Activated CD4-positive, alpha-beta T cell treated with anti-CD3 and anti-CD28 coated beads, Interleukin-2, amount 50 U/mL, for 16 hours (primary cell): ENCODE measurements around the gene PRKCE.

Experiments used
- DNase-seq: peaks from one replicate; pipeline ENCODE4 v3.0.0-alpha.2; 2020

PRKCE gene

GRCh38 chr2:45786030-45786835 is 134.8 kb downstream of the PRKCE start:
- no peak for DNase-seq

DNA sequence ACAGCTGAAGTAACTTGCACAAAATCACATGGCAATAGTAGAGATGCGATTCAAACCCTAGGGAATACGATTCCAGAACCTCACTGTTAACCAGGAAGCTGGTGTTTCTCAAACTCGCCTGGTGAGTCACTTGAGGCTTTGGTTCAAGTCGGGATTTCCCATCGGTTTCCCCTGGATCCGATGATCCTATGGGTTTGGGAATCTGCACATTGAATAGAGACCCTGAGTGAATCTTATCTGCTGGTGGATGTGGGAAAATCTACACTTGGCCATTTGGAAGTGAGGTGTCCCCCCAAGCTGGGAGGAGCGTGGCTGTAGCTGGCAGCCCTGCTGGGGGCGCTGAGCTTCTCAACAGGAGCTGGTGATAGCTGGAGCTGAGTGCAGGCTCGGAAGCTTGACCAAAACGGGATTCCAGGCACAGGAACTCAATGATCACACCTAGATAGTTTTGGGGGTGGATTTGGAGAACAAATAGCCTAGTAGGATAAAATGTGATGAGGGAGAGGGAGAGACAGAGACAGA is 135.4 kb downstream of the PRKCE start:
- no peak for DNase-seq

DNA sequence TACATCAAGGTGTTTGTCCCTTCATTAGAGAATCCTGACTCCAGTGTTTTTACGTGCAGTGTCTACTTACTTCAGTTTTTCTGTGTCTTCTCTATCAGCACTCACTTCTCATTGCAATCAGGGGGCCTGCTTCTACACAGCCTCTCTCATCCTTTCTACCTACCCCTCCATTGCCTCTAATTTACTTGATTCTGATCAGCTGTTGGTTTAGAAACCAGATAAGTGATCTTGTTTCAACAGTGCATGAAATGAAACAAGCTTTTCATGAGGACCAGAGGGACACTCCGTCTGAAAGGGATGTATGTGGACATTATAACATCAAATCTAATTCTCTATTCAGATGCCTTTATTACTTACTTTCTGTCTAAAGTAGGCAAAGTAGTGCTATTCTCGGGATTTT is 136.9 kb downstream of the PRKCE start:
- DNase-seq = no peak

- no peak for DNase-seq
Measured at GRCh38 chr2:45789317-45789716, 137.8 kb downstream of the PRKCE start.

DNA sequence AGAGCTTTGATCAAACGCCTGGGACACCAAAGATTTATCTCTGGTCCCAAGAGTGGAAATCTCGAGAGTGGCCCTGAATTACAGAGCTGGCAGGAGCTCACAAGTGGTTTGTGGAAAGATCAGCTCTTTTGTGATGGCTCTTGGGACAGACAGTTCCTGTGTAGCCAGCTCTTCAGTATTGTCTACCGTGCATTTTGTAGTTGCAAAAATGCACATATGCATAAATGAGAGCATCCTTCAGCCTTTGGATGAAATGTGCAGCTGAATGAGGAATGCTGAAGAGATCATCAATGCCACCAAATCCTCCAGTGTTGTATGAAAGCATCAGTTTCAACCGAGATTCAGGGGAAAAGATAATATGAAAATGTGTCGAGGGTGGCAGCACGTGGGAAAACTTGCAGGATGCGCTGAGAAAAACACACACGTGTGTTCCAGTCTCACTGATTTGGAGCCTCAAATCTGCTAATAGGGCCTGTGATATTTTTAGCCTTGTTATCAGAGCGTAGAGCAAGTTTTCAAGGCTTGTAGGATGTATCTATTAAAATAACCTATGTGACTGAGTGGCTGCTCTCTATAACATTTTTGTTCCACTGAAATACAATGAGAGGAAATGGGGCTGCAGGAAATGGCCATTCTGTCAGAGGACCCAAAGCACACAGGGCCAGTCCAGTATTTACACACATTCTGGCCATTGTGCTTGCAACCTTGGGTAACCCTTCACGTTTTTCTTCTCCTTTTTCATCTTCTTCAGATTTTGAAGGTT is 138.7 kb downstream of the PRKCE start:
- DNase-seq = no peak

- DNase-seq = no peak
Measured at GRCh38 chr2:45793305-45793962, 142.0 kb downstream of the PRKCE start.

- DNase-seq = no peak
Measured at GRCh38 chr2:45794134-45794617, 142.7 kb downstream of the PRKCE start.

DNA sequence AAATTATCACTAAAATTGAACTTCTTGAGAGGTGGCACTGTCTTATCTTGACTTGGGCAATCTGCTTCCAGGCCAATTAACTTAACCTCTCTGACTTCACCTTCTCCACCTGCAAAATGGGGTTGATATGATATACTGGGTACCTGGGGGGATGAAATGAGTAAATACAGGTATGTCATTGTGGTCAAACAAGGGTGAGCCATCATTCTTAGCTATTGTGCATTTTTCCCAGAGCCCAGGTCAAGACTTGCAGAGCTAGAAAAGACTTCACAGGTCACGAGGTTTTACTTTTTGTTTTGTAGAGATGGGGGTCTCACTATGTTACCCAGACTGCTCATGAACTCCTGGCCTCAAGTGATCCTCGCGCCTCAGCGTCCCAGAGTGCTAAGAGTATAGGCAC is 145.0 kb downstream of the PRKCE start:
- DNase-seq = no peak

GRCh38 chr2:45797451-45798230 is 146.2 kb downstream of the PRKCE start:
- DNase-seq = no peak

DNA sequence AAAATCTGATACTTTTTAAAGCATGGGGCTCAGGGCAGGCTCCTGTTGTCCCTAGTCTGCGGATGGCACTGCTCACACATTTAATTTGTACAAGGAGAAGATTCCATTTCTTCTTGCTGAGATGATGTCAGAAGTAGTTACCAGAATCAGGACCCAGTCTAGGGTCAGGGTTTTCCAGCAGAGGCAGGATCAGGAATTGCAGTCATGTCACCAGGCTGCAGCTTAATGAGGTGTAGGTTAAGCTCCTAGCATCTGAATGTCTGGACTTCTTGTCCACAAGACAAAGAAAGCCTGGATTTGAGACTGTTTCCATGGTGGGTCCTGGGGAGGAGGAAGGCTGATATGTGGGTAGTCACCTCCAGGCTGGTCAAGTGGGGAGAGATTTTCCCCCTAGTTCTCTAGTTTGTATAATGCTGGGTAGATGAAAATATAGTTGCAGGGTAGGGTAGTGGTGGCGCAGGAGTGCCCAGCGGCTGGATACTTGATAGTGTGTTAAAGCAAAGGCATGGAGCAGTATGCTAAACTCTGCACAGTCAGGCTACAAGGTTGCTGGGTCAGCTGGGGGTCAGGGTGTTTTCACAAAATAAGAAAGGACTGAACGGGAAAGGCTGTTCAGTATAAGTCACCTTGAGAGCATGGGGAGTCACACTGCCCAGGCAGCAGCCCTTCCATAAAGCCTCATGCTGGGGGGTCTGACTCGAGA is 148.4 kb downstream of the PRKCE start:
- no peak for DNase-seq

GRCh38 chr2:45802499-45803138 is 151.1 kb downstream of the PRKCE start:
- DNase-seq = no peak

DNA sequence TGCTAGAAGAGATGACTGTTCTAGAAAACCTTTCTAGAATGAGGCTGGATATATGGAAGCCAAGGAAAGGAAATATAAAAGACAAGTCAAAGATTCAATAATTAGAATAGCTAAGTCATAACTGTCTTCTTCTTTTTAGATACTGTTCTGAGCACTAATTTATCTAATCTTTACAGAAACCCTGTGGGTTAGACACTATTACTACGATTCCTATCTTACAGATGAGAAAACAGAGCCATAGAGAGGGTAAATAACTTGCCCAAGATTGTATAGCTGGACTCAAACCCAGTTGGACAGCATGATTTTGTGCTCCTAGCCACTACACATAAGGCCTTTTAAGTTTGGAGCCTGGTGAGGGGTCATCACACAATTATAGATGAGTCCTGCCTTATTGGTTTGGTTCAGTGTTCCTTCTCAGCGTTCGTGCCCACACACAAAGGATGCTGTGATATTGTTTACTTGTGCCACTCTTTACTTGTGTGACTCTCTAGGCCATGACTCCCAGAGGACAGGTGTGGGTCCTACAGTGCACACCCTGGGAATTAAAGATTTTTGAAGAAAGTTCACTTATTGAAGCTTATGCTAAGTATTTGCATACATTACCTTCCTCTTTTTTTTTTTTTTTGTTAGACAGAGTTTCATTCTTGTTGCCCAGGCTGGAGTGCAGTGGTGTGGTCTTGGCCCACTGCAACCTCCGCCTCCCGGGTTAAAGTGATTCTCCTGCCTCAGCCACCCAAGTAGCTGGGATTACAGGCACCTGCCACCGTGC is 153.7 kb downstream of the PRKCE start:
- no peak for DNase-seq

DNA sequence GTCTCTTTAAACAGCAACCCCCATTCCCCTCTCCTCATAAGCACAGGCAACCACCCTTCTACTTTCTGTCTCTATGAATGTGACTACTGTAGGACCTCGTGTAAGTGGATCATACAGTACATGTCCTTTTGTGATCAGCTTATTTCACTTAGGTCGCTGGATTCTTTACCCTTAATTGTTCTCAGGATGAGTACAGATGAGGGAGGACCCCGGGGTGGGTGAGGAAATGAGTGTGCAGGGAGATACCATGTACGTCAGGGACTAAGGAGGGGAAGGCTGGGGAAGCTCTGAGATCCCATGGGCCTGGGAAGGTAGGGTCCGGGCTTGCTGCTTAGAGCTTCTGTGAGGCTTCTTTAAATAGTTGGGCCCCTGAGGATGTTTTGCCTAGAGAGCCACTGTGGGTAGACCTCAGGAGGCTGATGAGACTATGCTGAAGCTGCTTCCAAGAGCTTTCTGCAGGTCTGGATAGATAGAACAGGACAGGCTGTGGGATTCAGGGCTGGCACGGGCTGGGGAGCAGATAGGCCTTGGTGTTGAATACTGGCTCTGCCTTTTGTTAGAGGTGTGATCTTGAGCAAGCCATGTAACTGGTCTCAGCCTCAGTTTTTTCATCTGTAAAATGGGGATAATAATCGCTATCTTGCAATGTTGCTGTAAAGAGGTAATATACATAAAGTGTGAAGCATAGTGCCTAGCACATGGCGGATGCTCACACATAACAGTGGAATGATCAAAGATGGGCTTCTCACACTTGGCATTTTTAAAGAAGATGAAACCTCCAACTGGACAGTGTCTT is 155.3 kb downstream of the PRKCE start:
- DNase-seq = peak; percentile 18

GRCh38 chr2:45808294-45808800 is 156.9 kb downstream of the PRKCE start:
- no peak for DNase-seq

- DNase-seq = peak; percentile 4
Measured at GRCh38 chr2:45809205-45809604, 157.7 kb downstream of the PRKCE start.

GRCh38 chr2:45812011-45812500 is 160.6 kb downstream of the PRKCE start:
- DNase-seq = no peak

DNA sequence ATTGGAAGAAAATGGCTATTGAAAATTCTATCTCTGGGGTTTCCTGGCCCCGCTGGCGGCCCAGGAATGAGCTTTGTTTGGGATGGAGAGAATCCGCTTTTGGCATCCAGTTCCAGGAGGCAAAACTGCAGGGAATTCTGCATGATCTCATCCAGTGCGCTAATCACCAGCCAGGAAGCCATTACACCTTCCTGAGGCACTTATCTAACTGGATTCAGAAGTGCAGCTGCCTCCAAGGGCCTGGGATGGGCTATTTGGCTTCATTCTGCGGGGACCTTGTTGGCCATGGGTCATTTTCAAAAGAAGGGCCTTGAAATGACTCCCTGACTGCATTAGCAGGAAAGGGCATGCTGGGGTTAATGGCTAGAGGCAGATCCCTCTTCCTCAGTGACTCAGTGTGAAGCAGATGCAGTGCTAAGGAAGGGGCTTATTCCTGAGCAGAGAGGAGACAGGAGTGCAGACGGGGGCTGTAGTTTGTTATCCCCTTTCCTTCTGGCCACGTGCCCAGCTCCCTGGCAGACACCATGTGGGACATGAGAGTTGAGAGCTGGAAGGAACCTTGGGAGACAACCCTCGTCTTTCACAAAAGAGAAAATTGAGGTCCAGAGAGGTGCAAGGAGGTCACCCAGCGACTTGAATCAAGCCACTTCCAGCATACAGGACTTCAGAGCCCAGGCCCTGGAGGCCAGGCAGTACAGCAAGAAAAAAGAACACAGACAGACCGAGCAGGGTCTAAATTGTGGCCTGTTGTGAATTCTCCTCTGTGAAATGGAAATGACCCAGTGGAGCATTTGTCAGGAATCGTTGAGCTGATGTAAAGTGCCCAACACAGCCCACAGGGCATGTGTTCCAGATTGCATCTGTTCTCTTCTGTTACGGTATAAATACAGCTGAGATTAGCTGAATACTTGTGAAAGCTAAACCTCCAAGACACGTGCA is 161.8 kb downstream of the PRKCE start:
- DNase-seq = no peak

- no peak for DNase-seq
Measured at GRCh38 chr2:45814488-45814887, 163.0 kb downstream of the PRKCE start.
